ENCODE results near the gene CRNKL1. TPM values are rescaled to one million over a fixed set of nuclear protein-coding genes. Genes with fewer than 3 reads are reported as not detected.

Gene CRNKL1
- total RNA-seq, result 21.9 and 24.5 TPM in 2 replicates

DNA sequence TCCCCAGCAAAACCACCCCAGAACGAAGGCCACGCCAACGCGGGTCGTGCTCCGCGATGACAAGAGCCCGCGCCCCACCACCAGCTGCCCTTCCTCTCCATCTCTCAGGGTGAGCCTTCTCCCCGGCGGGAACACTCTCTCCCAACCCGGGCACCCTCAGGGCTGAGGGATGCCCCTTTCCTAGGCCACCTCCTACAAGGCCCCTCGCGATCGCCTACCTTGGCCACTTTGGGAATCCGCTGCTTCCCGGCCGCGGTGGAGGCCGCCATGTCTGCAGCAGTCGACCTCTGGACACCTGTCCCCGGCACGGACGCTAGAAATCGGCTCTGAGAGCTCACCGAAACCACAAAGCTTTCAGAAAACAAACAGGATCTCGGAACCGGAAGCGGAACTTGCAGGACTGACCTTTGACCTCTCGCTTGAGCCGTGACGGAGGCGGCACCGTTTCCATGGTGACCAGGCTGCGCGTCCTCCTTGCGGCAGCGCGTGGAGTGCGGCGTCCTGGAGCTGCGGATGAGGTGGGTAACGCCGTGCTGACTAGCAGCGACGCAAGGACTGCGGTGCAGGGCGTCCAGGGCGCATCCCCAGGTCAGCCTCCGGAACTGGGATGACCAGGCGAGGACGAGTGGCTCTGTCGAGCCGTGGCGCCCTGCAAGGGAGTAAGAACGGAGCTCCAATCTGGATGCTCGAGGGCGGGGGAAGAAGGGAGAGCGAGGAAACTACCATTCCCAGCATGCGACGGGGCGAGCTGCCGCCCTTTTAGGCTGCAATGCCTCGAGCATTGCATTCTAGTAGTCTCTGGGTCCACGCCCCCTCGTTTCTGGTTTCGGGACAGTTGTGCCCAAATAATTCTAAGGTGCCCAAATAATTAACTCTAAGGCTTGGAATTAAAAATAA, at the start of gene CRNKL1, which contains the start of gene CFAP61:
Gene CRNKL1, minus strand, starts transcription at position 393 of the 897 bp plus-strand sequence. Its CDS starts 124 bp downstream, at position 269.
Gene CFAP61, plus strand, starts transcription at position 459 of the 897 bp plus-strand sequence. CDS start 4,122 bp downstream, outside the sequence.

DNA sequence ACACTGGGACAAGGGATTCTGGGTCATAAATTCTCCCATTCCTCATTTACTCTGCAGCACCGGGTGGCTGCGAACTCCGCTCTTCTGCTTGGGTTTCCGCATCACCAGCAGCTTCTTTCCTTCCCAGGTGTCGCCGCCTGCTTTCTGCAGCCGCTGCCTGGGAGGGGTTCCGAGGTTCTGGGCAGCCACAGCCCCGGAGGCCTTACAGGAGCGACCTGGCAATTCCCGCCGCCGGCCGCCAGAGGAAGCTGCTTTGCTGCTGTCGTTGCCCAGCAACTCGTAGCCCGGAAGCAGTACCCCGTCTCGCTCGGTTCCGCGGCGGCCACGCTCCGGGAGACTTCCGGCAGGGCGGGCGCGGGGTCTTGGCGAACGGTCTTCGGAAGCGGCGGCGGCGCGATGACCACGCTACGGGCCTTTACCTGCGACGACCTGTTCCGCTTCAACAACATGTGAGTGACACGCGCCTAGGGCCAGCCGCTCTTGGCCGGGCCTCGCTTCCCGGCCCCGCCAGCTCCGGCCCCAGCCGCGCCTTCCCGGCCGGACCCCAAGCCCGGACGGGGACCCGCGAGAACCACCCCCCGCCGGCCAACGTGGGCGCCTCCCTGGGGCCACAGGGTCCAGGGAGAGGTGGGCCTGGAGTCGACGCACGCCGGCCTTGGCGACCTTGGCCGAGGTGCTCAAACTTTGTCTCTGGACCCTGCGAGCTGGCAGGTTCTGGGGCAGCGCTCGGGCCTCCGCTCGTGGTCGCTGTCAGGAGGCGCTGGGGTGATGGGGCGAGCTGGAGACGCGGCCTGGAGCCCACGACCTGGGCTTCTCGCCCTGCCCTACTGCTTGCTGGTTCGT, 35.0 kb downstream of the CRNKL1 start, which contains the start of gene NAA20:
Gene NAA20, plus strand, starts transcription at position 362 of the 843 bp plus-strand sequence. Its CDS starts 35 bp downstream, at position 397.

Other genes with a start within 250 kb of the CRNKL1 start
- gene NAA20, start 35.1 kb downstream of the CRNKL1 start, total RNA-seq, result 47.2 and 50.6 TPM in 2 replicates
- gene CFAP61, start 66 bp upstream of the CRNKL1 start, total RNA-seq, result not detected in 2 replicates